ENCODE results near the gene RECQL. TPM values are rescaled to one million over a fixed set of nuclear protein-coding genes. Genes with fewer than 3 reads are reported as not detected.
"Not testable (repeated sequence)": the region's sequence is repeated elsewhere in the genome, so short reads cannot be mapped to it uniquely, and the experiment has no call there.

The RECQL gene
- total RNA-seq, 2 donors from 2014 or later: 86.4 to 126 TPM

DNA sequence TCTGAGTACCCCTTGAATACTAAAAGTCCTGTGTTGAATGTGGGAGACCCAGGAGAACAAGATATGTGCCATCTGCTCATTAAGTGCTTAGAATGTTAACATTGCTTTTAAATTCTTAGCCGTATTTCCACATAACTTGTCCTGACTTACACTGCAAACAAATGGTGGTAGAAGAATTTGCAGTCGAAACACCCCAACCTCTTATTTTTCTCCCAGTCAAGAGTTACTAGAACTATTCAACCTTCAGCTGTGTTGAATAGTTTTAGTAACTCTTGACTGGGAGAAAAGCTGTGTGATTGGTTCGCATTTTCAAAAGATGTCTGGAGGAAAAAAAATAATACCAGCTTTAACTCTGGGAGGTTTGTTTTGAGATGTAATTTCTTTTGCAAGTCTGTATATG, 17.0 kb upstream of the RECQL start:
- ATAC-seq: no peak
- peaks cover 0 to 5% of the 10 kb centered on the region in 2 donors for H3K36me3 Mint-ChIP-seq
- H3K9me3 Mint-ChIP-seq: no peaks in the 10 kb centered on the region
- H3K27ac Mint-ChIP-seq: no peak overlapping the region
- no peak for DNase-seq (ENCODE audit: low spot score in 2 of 2)

DNA sequence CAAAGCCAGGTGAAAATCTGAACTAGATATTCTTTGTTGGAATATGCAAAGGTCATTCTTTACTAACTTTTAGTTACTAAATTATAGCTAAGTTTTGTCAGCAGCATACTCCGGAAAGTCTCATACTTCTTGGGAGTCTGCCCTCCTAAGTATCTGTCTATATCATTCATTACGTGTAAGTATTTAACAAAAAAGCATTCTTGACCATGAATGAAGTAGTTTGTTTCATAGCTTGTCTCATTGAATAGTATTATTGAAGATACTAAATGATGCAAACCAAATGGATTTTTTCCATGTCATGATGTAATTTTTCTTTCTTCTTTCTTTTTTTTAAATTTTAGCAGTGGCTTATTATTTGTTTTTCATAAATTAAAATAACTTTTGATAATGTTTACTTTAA, 14.8 kb upstream of the RECQL start:
- ATAC-seq (no peak), DNase-seq (ENCODE audit: low spot score in 2 of 2) (no peak)
- peaks cover 0 to 10% of the 10 kb centered on the region in 2 donors for H3K36me3 Mint-ChIP-seq
- no peaks in the 10 kb centered on the region for H3K9me3 Mint-ChIP-seq
- no peak overlapping the region for H3K27ac Mint-ChIP-seq

DNA sequence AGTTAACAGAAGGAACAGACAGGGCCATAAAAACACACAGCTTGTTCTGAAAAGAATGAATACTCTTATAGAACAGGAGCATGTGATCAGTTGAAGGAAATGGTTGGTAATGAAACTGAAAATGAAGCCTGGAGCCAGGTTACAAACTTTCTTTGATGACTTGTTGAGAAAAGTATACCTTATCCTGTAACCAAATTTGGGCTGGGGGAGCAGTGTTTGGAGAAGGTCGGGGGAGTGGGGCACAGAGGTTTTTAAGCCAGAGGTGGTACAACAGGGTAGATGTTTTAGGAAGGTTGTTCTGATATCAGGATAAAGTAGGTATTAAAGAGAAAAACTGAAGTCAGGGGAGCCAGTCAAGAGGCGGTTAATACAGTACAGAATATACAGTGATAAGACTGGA, 8.3 kb upstream of the RECQL start:
- peak overlapping the region; percentile 83 to 95 for H3K27ac Mint-ChIP-seq
- no peaks in the 10 kb centered on the region for H3K9me3 Mint-ChIP-seq
- DNase-seq (ENCODE audit: low spot score in 2 of 2): no peak
- peak; percentile 96 to 97 for ATAC-seq
- H3K36me3 Mint-ChIP-seq: peaks cover 18 to 36% of the 10 kb centered on the region in 2 donors

DNA sequence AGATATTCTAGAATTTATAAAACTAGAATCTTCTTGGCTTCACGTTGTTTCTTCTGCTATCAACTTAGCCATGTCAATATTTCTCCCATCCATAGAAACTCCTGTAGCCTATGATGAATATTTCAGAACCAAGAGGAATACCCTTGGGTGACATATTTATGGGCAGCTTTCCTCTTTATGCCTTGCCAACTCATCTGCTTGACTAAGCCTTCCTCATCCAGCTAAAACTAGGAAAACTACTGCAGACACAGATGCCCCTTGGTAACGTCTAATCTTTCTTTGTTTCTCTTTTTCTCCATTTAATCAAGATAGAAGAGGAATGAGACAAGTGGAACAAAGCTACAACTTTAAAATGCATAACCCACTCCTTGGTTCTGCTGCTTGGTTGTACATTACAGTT, 6.4 kb upstream of the RECQL start:
- Mint-ChIP-seq H3K36me3 (peaks cover 20 to 36% of the 10 kb centered on the region in 2 donors), H3K27ac (peak overlapping the region in 1 of 2 donors; percentile 45)
- no peak for ATAC-seq

DNA sequence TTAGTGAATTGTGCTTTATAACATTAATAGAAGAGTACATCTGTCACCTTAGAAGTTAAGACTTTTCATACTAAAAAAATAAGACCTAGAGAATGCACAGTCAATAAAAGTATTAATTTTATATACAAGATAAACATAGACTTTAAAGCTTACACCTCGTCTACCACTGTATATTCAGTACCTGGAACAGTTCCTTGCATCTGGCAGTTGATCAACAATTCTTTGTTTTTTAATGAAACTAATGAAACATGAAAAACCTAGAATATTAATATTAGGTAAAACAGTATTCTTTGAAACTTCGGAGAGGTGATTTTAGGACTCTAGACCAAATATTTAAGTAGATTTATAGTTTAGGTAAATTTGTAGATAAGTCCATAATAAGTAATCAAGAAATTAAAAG, 4.5 kb upstream of the RECQL start:
- DNase-seq (ENCODE audit: low spot score in 2 of 2): no peak
- peaks cover 23 to 29% of the 10 kb centered on the region in 2 donors for H3K36me3 Mint-ChIP-seq
- no peaks in the 10 kb centered on the region for H3K9me3 Mint-ChIP-seq
- no peak for ATAC-seq
- H3K27ac Mint-ChIP-seq: no peak overlapping the region

More for the DNA sequence above, 6.4 kb upstream of the RECQL start:
- H3K9me3 Mint-ChIP-seq: no peaks in the 10 kb centered on the region
- DNase-seq (ENCODE audit: low spot score in 2 of 2): no peak

DNA sequence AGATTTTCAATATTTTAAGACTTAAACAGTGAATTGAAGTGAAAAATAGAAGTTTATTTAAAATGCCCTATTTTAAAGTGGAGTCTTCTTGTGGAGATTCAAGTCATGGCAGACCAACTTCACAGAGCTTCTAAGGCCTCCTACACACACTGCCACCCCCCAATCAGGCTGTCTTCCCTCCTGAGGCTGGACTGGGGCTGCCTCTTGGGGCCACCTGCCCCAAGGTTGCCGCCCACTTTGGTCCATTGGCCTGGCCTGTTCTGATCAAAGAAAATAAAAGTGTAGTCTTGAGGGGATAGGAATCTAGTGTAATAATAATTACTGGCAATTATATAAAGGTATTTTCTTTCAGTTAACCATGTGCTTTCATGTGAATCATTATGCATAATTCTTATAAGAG, 1.4 kb upstream of the RECQL start:
- no peak for ATAC-seq
- DNase-seq (ENCODE audit: low spot score in 2 of 2): no peak
- Mint-ChIP-seq H3K36me3 (peaks cover 17 to 19% of the 10 kb centered on the region in 2 donors), H3K9me3 (no peaks in the 10 kb centered on the region), H3K27ac (no peak overlapping the region)

DNA sequence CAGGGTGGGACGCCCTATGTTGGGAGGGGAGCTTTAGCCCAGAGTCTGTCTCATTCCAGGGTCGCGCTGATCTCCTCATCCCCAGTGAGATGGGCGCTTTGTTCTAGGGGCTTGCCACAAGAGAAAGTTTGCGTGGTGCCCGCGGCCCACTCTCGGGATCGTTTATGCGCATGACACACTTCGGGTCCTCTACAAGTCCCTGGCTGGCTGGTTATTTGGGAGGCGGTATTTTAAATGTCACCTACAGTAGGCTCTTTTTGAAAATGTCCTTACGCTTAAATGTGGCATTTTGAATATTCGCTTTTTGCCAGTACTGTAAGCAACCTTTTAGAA, 695 bp upstream of the RECQL start:
- Mint-ChIP-seq H3K36me3 (peaks cover 15 to 23% of the 10 kb centered on the region in 2 donors), H3K27ac (no peak overlapping the region), H3K9me3 (no peaks in the 10 kb centered on the region)
- ATAC-seq (peak in 1 of 2 donors; percentile 19), DNase-seq (ENCODE audit: low spot score in 2 of 2) (no peak)

DNA sequence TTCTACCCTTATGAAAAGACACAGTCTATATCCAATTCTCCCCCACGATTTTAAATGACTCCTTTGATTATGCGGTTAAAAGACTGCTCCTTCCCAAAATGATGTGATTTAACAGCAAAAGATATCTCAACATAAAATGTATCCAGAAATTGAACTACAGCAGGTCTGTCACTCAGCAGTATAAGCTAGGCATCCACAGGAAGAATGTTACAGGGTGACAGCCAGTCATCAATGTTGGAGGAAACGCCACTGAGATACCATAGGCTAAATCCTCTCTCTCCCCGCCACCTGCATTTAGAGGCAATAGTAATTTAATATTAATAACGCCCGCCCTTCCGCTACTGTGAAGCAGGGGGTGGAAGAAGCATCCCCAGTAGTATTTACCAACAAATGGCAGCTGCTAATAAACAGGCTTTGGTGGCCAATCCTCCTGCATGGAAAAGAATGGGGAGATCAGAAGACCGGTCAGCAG, 613 bp downstream of the RECQL start:
- Mint-ChIP-seq H3K36me3 (peaks cover 15 to 31% of the 10 kb centered on the region in 2 donors), H3K27ac (no peak overlapping the region), H3K9me3 (no peaks in the 10 kb centered on the region)
- no peak for DNase-seq (ENCODE audit: low spot score in 2 of 2)
- ATAC-seq: no peak

DNA sequence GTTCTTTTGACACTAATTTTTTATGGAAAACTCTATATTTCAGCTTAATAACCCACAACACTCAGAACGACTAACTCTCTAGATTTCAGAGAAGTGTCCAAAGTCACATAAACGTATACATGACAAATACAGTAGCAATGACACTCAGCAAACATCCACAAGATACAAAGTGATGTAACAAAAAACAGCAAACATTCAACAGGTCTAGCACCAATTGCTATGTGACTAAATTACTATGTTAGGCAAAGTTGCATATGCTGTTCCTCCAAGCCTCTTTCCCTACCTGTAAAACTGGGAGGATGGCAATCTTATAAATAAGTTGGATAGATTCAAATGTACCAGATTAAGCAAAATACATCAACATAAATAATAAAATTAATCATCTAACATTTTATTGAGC, 1.7 kb downstream of the RECQL start:
- ATAC-seq (no peak), DNase-seq (ENCODE audit: low spot score in 2 of 2) (no peak)
- peaks cover 19 to 41% of the 10 kb centered on the region in 2 donors for H3K36me3 Mint-ChIP-seq
- H3K27ac Mint-ChIP-seq: no peak overlapping the region
- H3K9me3 Mint-ChIP-seq: no peaks in the 10 kb centered on the region

DNA sequence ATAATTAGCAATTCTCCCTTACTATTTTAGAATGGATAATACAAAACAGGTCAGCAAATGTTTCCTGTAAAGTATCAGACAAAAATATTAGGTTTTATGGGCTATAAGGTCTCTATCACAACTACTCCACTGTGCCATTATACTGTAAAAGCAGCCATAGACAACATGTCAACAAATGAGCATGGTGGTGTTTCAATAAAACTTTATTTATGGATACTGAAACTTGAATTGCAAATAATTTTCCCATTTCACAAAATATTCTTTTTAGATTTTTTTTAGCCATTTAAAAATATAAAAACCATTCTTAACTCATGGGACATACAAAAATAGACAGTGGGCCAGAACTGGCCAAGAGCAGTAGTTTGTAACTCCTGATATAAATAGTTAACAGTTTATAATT, 15.4 kb downstream of the RECQL start:
- peaks cover 21 to 24% of the 10 kb centered on the region in 2 donors for H3K36me3 Mint-ChIP-seq
- ATAC-seq (no peak), DNase-seq (ENCODE audit: low spot score in 2 of 2) (no peak)
- no peak overlapping the region for H3K27ac Mint-ChIP-seq
- peaks cover 0 to 2% of the 10 kb centered on the region in 2 donors for H3K9me3 Mint-ChIP-seq

DNA sequence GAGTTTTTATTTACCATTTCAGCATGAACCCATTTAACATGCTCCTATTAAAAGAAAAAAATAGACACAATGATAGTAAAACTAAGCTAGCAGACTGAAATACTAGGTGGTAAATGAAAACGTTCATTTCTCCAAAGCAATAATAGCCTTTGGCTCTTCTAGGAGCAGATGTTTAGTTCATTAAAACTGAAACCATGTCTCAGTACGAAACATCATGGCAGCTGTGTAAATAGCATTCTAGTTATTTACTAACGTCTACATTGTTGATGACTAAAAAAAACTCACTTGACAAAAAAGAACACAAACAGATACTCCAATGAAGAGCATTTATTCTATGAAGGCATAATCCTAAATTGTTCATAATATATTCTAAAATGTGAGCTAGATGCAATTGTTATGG, 17.9 kb downstream of the RECQL start:
- no peak for DNase-seq (ENCODE audit: low spot score in 2 of 2)
- no peaks in the 10 kb centered on the region for H3K9me3 Mint-ChIP-seq
- H3K36me3 Mint-ChIP-seq: peaks cover 4 to 11% of the 10 kb centered on the region in 2 donors
- no peak for ATAC-seq
- H3K27ac Mint-ChIP-seq: no peak overlapping the region

DNA sequence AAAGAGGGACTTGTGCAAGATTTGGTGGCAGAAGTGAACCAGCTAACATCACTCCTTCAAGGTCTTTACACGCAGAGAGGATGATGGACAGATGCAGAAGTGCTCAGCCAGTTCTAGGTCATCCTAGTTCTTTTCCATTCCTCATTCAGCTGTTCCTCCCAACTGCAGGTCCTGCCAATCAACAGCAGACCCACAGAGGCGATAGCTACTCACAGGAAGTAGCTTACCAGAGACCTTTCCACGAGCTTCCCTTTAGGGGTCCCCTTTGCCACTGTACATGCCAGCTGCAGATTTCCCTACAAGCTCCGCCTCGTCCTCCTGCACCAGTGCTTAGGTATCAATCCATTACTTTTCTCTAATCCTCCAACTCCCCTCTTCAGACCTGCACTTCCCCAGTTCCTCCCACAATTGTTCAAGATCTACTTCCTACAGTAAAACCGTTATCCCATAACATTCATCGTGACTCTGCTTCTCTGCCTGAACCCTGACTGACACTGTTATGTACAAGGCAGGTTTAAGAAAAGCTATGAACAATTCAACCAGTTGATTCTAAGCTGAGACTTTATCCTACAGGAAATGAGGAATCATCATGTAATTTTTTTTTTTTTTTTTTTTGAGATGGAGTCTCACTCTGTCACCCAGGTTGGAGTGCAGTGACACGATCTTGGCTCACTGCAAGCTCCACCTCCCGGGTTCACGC, 22.5 kb downstream of the RECQL start:
- H3K36me3 Mint-ChIP-seq: peaks cover 9 to 14% of the 10 kb centered on the region in 2 donors
- DNase-seq (ENCODE audit: low spot score in 2 of 2): no peak
- H3K27ac Mint-ChIP-seq: no peak overlapping the region
- ATAC-seq: peak in 1 of 2 donors; percentile 13
- H3K9me3 Mint-ChIP-seq: no peaks in the 10 kb centered on the region

DNA sequence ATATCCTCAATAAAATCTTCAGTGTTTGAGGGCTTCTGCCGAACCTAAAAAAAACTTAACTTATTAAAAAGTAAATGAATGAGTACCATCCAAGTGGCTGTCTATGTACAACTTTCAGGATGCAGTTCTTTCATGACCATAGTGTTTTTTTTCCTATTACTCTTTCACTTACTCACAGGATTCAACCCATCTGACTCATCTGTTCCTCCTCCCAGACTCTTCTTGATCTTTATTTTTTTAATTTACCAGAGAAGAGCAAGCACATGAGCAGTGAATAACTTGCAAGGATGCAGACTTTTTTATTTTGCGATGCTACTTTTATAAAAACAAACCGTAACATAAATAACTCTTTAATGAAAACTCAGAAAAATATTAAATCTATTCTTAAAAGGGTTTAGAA, 24.5 kb downstream of the RECQL start:
- no peak for DNase-seq (ENCODE audit: low spot score in 2 of 2)

DNA sequence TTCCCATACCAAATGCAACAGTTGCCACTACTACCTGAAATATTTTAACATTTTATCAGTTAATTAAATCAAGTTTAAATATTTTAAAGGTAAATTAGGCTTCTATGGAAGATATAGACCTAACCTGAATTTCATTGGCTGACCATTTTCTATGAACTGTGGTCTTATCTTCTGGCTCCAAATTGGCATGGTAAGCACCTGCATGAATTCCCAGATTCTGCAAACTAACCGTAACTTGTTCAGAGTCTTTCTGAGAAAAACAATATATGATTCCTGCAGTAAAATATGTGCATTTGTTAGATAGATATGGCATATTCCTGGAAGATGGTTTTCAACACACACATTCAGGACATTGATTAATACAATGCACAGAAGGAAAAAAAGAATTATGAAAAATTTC, 25.9 kb downstream of the RECQL start:
- no peak for ATAC-seq
- H3K27ac Mint-ChIP-seq: no peak overlapping the region
- H3K9me3 Mint-ChIP-seq: no peaks in the 10 kb centered on the region
- H3K36me3 Mint-ChIP-seq: peaks cover 14 to 27% of the 10 kb centered on the region in 2 donors
- DNase-seq (ENCODE audit: low spot score in 2 of 2): no peak

More for the DNA sequence above, 24.5 kb downstream of the RECQL start:
- H3K9me3 Mint-ChIP-seq: no peaks in the 10 kb centered on the region
- peaks cover 13 to 26% of the 10 kb centered on the region in 2 donors for H3K36me3 Mint-ChIP-seq
- peak overlapping the region; percentile 7 to 72 for H3K27ac Mint-ChIP-seq
- ATAC-seq: peak; percentile 93 to 94

DNA sequence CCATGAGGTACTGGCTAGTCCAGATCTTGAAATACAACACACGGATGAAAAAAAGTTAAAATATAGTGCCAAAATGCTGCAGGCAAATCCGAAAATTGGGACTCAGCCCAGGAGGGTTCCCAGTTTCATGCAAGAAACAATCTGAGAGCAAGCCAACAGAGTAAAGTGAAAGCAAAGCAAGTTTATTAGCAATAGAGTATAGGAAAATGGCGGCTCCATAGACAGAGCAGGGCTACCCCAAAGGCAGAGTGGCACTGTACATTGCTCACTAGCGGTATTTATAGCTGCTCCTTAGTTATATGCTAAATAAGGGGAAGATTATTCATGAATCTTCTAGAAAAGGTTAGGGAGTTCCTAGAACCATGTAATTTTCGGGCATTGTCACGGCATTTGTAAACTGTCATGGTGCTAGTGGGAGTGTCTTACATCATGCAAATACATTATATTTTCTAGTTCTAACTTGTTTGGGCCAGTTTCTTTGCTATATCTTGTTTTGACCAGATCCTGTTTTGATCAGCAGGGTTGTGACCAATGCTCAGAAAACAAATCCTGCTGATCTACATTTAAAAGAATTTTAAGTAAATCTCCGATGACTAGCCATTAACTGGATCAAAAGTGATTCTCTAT, 29.1 kb downstream of the RECQL start:
- no peak for DNase-seq (ENCODE audit: low spot score in 2 of 2)
- Mint-ChIP-seq H3K27ac (no peak overlapping the region), H3K36me3 (peaks cover 14 to 33% of the 10 kb centered on the region in 2 donors), H3K9me3 (no peaks in the 10 kb centered on the region)
- no peak for ATAC-seq

DNA sequence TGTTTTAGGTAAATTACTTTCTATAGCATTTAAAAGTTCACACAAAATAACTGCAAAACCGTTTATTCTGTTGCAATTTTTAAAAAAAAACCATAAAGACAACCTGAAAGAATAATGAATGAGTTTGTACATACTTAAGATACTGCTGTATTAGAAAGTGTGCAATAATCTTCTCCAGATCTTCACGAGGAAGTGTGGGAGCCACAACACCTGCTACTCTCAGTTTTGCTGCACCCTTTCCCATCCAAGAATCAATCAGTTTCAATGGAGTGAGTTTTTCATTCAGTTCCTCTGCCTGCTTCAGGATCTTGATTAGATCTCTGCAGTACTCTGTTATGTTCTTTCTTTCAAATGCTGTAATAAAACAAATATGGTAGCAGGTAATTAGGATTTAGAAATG, 30.1 kb downstream of the RECQL start:
- ATAC-seq (no peak), DNase-seq (ENCODE audit: low spot score in 2 of 2) (no peak)
- Mint-ChIP-seq H3K36me3 (peaks cover 11 to 26% of the 10 kb centered on the region in 2 donors), H3K9me3 (no peaks in the 10 kb centered on the region), H3K27ac (no peak overlapping the region)

DNA sequence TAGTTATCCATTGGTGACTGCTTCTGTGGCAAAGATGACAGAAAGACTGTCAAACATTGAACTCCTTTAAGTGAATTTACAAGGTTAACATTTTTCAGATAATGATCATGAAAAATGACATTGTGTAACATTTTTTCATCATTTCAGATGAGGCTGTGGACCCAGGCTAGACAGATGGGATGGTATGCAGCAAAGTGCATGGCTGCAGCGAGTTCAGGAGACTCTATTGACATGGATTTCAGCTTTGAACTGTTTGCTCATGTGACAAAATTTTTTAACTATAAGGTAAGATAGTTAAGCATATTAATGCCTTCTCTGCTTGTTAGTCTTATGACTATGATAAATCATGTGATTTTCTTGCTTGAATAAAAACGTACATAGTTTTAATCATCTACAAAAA, 34.1 kb downstream of the RECQL start:
- peaks cover 10 to 31% of the 10 kb centered on the region in 2 donors for H3K36me3 Mint-ChIP-seq
- not testable (repeated sequence) for H3K9me3 Mint-ChIP-seq; ATAC-seq; DNase-seq (ENCODE audit: low spot score in 2 of 2); H3K27ac Mint-ChIP-seq

DNA sequence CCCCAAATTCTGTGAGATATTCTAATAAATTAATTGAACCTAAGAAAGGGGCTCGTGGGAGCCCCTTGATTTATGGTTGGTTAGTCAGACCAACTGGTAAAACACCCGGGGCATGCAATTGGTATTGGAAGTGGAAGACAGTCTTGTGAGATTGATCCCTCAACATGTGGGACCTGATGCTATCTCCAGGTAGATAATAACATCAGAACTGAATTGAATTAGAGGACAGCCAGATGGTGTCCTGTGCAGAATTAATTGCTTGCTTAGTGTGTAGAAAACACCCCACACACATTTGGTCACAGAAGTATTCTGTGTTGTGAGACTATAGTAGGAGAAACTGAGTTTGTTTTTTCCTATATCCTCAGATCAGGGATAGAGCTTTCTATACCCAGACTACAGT, 42.0 kb downstream of the RECQL start:
- DNase-seq (ENCODE audit: low spot score in 2 of 2) (no peak), ATAC-seq (no peak)
- no peaks in the 10 kb centered on the region for H3K9me3 Mint-ChIP-seq
- no peak overlapping the region for H3K27ac Mint-ChIP-seq
- peaks cover 28 to 40% of the 10 kb centered on the region in 2 donors for H3K36me3 Mint-ChIP-seq

Data from activated naive CD4-positive, alpha-beta T cell treated with anti-CD3 and anti-CD28 coated beads, Interleukin-2, amount 50 U/mL, for 72 hours (primary cell).